ENCODE measurements around the gene BGLAP. TPM values are rescaled to one million over a fixed set of nuclear protein-coding genes. Genes with fewer than 3 reads are reported as not detected.

Gene BGLAP
- total RNA-seq, 1 experiment from 2014 or later: 2.4 TPM

DNA sequence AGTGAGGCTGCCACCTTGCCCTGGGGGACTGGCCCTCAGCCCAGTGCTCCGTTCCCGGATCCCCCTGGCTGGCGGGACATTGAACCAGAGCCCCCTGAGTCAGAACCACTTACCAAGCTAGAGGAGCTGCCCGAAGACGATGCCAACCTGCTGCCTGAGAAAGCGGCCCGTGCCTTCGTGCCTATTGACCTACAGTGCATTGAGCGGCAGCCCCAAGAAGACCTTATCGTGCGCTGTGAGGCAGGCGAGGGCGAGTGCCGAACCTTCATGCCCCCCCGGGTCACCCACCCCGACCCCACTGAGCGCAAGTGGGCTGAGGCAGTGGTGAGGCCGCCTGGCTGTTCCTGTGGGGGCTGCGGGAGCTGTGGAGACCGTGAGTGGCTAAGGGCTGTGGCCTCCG is 43.5 kb downstream of the BGLAP start:
- Histone ChIP-seq H3K36me3 (ENCODE audit: insufficient read depth, low read length, poor library complexity, severe bottlenecking) (peaks cover under 1% of the 10 kb centered on the region), H3K9me3 (ENCODE audit: low read depth, low read length, poor library complexity, severe bottlenecking) (no peaks in the 10 kb centered on the region), H3K27ac (ENCODE audit: low read depth, low read length, poor library complexity, severe bottlenecking) (no peak overlapping the region), H3K4me1 (ENCODE audit: insufficient read depth, low read length, poor library complexity, severe bottlenecking) (peaks cover 8% of the 10 kb centered on the region), H3K4me3 (ENCODE audit: low read depth, low read length, poor library complexity, severe bottlenecking) (no peak overlapping the region), H3K27me3 (replicated peaks; ENCODE audit: insufficient read depth, low read depth, low read length, poor library complexity) (no peaks in the 10 kb centered on the region)
- DNase-seq (ENCODE audit: low spot score): no peak
- TF ChIP-seq, protein P1, sequence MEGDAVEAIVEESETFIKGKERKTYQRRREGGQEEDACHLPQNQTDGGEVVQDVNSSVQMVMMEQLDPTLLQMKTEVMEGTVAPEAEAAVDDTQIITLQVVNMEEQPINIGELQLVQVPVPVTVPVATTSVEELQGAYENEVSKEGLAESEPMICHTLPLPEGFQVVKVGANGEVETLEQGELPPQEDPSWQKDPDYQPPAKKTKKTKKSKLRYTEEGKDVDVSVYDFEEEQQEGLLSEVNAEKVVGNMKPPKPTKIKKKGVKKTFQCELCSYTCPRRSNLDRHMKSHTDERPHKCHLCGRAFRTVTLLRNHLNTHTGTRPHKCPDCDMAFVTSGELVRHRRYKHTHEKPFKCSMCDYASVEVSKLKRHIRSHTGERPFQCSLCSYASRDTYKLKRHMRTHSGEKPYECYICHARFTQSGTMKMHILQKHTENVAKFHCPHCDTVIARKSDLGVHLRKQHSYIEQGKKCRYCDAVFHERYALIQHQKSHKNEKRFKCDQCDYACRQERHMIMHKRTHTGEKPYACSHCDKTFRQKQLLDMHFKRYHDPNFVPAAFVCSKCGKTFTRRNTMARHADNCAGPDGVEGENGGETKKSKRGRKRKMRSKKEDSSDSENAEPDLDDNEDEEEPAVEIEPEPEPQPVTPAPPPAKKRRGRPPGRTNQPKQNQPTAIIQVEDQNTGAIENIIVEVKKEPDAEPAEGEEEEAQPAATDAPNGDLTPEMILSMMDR (conservative IDR thresholded peaks at IDR 0.05; ENCODE audit: low read depth, low read length): no peak
- ChIA-PET CTCF (no interaction called here), POLR2A (ENCODE audit: low non-redundant PET) (no interaction called here)
- BruUV-seq (replicated peaks): no TSS peak
- intact Hi-C loops (cut with micrococcal nuclease; ENCODE audit: unreplicated experiment): no loop called here

DNA sequence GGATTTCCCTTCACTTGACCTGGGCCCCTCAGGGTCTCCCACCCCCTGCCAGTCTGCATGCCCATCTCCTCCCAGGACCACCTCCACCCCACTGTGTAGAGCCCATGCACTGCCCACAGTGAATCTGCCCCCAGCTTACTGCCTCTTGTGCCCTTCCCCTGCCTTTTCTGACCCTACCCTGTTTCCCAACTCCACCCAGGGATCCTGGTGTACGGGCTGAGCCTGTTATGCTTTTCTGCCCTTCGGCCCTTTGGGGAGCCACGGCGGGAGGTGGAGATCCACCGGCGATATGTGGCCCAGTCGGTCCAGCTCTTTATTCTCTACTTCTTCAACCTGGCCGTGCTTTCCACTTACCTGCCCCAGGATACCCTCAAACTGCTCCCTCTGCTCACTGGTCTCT is 44.1 kb downstream of the BGLAP start:
- Histone ChIP-seq H3K4me1 (ENCODE audit: insufficient read depth, low read length, poor library complexity, severe bottlenecking) (peaks cover 2% of the 10 kb centered on the region), H3K27me3 (replicated peaks; ENCODE audit: insufficient read depth, low read depth, low read length, poor library complexity) (no peaks in the 10 kb centered on the region), H3K27ac (ENCODE audit: low read depth, low read length, poor library complexity, severe bottlenecking) (no peak overlapping the region), H3K36me3 (ENCODE audit: insufficient read depth, low read length, poor library complexity, severe bottlenecking) (no peaks in the 10 kb centered on the region), H3K9me3 (ENCODE audit: low read depth, low read length, poor library complexity, severe bottlenecking) (no peaks in the 10 kb centered on the region), H3K4me3 (ENCODE audit: low read depth, low read length, poor library complexity, severe bottlenecking) (no peak overlapping the region)
- TF ChIP-seq, protein P1 (conservative IDR thresholded peaks at IDR 0.05; ENCODE audit: low read depth, low read length): no peak
- TF ChIP-seq EZH2 (IDR thresholded peaks at IDR 0.05; ENCODE audit: borderline replicate concordance, low read depth, low read length, poor library complexity, severe bottlenecking): no peak
- ChIA-PET POLR2A (ENCODE audit: low non-redundant PET) (no interaction called here), CTCF (interaction anchor here (0.6 kb wide), 1 partner anchor 100 kb away, joined by 8 read pairs; no protein-coding TSS in a partner anchor)
- no TSS peak for BruUV-seq (replicated peaks)
- intact Hi-C loops (cut with micrococcal nuclease; ENCODE audit: unreplicated experiment): no loop called here
- DNase-seq (ENCODE audit: low spot score): no peak

DNA sequence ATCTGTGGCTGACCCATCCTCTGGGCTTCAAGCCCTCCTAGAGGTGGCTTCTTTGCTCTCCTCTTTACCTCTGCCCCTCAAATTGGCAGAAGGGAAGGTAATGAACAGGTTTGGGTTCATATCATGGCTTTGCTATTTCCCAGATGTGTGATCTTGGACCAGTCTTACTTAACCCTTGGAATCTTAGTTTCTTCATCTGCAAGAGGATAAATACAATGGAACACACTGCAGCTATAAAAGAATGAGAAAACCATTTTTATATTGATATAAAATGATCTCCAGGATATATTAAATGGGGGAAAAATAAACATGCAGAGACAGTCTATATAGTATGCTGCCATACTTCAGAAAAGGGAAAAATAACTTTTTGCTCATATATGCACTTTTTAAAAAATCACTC is 47.9 kb downstream of the BGLAP start:
- intact Hi-C loops (cut with micrococcal nuclease; ENCODE audit: unreplicated experiment): no loop called here
- no peak for TF ChIP-seq EZH2 (IDR thresholded peaks at IDR 0.05; ENCODE audit: borderline replicate concordance, low read depth, low read length, poor library complexity, severe bottlenecking)
- TF ChIP-seq, protein P1 (conservative IDR thresholded peaks at IDR 0.05; ENCODE audit: low read depth, low read length): no peak
- no peak for DNase-seq (ENCODE audit: low spot score)
- BruUV-seq (replicated peaks): no TSS peak
- H3K9me3 ChIP-seq (ENCODE audit: low read depth, low read length, poor library complexity, severe bottlenecking): no peaks in the 10 kb centered on the region
- no peaks in the 10 kb centered on the region for H3K27me3 ChIP-seq (replicated peaks; ENCODE audit: insufficient read depth, low read depth, low read length, poor library complexity)
- peaks cover 3% of the 10 kb centered on the region for H3K36me3 ChIP-seq (ENCODE audit: insufficient read depth, low read length, poor library complexity, severe bottlenecking)
- no peak overlapping the region for H3K27ac ChIP-seq (ENCODE audit: low read depth, low read length, poor library complexity, severe bottlenecking)
- H3K4me3 ChIP-seq (ENCODE audit: low read depth, low read length, poor library complexity, severe bottlenecking): no peak overlapping the region
- ChIA-PET POLR2A (ENCODE audit: low non-redundant PET) (no interaction called here), CTCF (no interaction called here)
- H3K4me1 ChIP-seq (ENCODE audit: insufficient read depth, low read length, poor library complexity, severe bottlenecking): peaks cover 6% of the 10 kb centered on the region
